C4-2B (cell line): ENCODE results near the gene TNFRSF8.

ENCODE experiments used
- H3K27ac ChIP-seq: fragments of 450-650 bp; 2 replicates; pipeline ENCODE4 v1.5.1; 2017
- ZFX ChIP-seq: fragments of 450-650 bp; IDR thresholded peaks from 2 replicates; pipeline ENCODE4 v1.6.1; 2017
- TF ChIP-seq, protein P1 (sequence below): fragments of 450-650 bp; conservative IDR thresholded peaks from 2 replicates; pipeline ENCODE4 v1.5.1; 2017; ENCODE audit warnings: mild to moderate bottlenecking

The TNFRSF8 gene

GRCh38 chr1:12158357-12159092 is 95.4 kb downstream of the TNFRSF8 start:
- no peak overlapping the region for H3K27ac ChIP-seq
- TF ChIP-seq, protein P1, sequence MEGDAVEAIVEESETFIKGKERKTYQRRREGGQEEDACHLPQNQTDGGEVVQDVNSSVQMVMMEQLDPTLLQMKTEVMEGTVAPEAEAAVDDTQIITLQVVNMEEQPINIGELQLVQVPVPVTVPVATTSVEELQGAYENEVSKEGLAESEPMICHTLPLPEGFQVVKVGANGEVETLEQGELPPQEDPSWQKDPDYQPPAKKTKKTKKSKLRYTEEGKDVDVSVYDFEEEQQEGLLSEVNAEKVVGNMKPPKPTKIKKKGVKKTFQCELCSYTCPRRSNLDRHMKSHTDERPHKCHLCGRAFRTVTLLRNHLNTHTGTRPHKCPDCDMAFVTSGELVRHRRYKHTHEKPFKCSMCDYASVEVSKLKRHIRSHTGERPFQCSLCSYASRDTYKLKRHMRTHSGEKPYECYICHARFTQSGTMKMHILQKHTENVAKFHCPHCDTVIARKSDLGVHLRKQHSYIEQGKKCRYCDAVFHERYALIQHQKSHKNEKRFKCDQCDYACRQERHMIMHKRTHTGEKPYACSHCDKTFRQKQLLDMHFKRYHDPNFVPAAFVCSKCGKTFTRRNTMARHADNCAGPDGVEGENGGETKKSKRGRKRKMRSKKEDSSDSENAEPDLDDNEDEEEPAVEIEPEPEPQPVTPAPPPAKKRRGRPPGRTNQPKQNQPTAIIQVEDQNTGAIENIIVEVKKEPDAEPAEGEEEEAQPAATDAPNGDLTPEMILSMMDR = no peak
- no peak for TF ChIP-seq ZFX

- no peak overlapping the region for H3K27ac ChIP-seq
- TF ChIP-seq, protein P1 = no peak
- TF ChIP-seq ZFX = no peak
These were observed 96.7 kb downstream of the TNFRSF8 start for GRCh38 chr1:12159816-12160215.

DNA sequence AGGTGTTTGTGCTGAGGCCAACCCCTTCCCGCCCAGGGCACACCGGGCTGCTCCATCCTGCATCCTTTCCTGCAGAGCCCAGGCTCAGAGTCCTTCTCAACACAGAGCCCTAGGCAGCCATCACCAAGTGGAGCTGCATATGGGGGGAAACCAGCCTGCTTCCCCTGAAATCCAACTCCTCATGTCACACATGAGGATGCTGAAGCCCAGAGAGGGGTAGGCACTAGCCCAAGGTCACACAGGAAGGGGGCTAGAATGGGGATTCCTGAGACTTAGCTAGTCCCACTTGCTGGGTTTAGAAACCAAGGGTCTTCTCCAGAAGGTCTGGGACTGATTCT is 98.2 kb downstream of the TNFRSF8 start:
- H3K27ac ChIP-seq = peak overlapping the region; percentile 45
- TF ChIP-seq, protein P1 = no peak
- no peak for TF ChIP-seq ZFX

DNA sequence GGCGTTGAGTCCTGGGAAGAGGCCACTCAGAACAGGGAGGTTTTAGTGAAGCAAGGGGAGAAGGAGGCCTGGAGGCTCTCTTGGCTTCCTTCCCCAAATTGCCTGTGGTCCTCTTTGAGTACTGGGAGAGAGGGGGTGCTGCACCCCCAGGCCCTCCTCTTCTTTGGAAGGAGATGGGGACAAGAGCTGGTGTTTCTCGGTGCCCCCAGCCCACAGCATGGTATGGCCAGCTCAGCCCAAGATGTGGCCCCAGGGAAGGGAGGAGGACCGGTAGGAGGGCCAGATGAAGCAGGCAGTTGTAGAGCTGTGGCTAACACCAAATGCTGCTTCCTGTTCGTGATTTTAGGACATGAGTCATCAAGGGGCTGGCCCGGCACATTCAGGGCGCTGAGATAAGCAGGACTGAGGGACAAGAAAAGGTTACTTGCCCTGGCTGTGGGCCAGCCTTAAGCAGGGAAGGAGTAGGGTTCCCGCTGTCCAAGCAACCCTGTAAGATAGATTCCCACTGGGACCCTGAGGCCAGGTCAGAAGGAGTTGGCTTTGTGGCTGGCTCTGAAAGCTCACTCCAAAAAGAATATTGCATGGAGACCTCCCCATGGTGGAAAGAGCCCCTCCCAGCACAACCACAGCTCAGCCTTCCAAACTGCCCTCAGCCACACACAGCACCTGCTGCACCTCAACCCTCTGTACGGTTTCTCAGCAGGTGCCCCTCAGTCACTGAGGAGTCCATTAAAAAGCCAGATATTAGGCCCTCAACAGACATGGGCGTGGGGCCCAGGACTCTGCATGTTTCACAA is 98.8 kb downstream of the TNFRSF8 start:
- TF ChIP-seq, protein P1 = no peak
- no peak for TF ChIP-seq ZFX
- H3K27ac ChIP-seq = peak overlapping the region; percentile 45

DNA sequence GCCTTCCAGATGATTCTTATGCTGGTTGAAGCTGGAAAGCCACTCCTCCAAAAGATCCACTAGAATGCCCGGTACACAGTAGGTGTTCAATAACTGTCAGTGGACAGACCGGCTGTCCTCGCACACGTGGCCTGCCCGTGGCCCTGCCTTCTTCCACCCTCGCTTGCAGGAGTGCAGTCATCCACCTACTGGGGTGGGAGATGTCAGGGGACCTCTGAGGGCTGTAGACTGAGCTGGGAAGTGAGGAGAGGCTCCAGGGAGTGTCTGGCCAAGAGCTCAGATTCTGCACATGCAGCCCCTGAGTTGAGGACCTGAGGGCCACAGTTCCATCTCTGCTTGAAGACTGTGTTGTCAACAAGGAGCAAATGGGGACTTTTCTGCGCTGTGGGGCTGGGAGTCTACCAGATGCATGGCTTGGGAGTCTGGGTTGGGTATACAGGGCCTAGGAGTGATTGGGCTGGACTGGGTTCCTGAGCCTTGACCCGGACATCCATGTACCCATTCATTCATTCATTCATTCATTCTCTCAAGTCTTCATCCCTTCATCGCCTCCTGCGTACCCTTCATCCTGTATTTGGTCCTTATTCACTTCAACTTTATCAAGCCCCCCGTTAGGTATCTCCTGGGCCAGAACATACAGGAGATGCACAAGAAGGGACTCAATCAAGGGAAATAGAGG is 99.5 kb downstream of the TNFRSF8 start:
- peak overlapping the region; percentile 45 for H3K27ac ChIP-seq
- no peak for TF ChIP-seq ZFX
- TF ChIP-seq, protein P1 = no peak

GRCh38 chr1:12163210-12163609 is 100.1 kb downstream of the TNFRSF8 start:
- H3K27ac ChIP-seq = no peak overlapping the region
- TF ChIP-seq, protein P1 = no peak
- TF ChIP-seq ZFX = no peak

- TF ChIP-seq ZFX = no peak
- TF ChIP-seq, protein P1 = no peak
- no peak overlapping the region for H3K27ac ChIP-seq
These were observed 101.1 kb downstream of the TNFRSF8 start for GRCh38 chr1:12164210-12164609.
